ENCODE results near the gene CCDC192. TPM values are rescaled to one million over a fixed set of nuclear protein-coding genes. Genes with fewer than 3 reads are reported as not detected.

The CCDC192 gene
- total RNA-seq, 1 donor from 2014 or later = not detected

DNA sequence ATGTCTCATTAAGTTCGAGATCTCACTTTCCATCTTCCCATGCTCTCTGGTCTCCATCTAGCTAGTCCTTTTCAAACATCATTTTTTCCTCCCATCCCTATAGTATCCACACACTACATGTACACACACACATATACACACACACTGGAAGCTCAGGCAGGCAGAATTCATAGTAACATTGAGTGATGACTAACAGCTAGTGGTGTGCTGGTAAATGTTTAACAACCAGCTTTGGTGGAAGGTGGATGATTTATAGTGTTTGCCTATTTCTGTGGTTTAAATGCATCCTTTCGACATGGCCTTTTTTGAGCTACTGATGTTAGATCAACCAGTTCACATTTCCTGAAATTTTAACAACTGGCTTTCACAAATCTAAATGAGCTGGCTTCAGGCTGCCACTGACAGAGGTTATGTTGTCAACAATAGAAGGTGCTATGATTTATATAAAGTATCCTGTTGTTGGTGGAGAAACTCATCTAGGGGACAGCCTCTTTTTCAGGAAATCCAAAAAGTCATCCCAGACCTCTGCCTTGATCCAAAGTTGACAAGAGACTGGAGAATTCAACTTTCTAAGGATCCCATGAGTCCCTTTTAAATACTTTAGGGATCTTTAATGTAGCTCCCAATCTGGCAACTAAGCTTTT, 117.8 kb downstream of the CCDC192 start:
- no peaks in the 10 kb centered on the region for H4K20me1 ChIP-seq (ENCODE audit: low read depth)
- H3K4me1 ChIP-seq = peaks cover 5% of the 10 kb centered on the region
- DNase-seq (ENCODE audit: low spot score) = no peak
- H3F3A ChIP-seq (ENCODE audit: low read depth) = no peaks in the 10 kb centered on the region
- no peak overlapping the region for H3K27ac ChIP-seq
- H3K79me2 ChIP-seq (ENCODE audit: low read depth) = no peaks in the 10 kb centered on the region
- H2AFZ ChIP-seq (replicated peaks) = no peak overlapping the region
- peaks cover 11% of the 10 kb centered on the region for H3K4me1 Mint-ChIP-seq
- no peaks in the 10 kb centered on the region for H3K27me3 Mint-ChIP-seq (ENCODE audit: insufficient read depth, low read depth)
- no peak overlapping the region for H3K4me3 Mint-ChIP-seq
- no peak overlapping the region for H3K9ac ChIP-seq
- no peak overlapping the region for H3K4me2 ChIP-seq
- no peaks in the 10 kb centered on the region for H3K36me3 ChIP-seq
- TF ChIP-seq EZH2phosphoT487 (IDR thresholded peaks at IDR 0.05) = no peak
- TF ChIP-seq, protein P1, sequence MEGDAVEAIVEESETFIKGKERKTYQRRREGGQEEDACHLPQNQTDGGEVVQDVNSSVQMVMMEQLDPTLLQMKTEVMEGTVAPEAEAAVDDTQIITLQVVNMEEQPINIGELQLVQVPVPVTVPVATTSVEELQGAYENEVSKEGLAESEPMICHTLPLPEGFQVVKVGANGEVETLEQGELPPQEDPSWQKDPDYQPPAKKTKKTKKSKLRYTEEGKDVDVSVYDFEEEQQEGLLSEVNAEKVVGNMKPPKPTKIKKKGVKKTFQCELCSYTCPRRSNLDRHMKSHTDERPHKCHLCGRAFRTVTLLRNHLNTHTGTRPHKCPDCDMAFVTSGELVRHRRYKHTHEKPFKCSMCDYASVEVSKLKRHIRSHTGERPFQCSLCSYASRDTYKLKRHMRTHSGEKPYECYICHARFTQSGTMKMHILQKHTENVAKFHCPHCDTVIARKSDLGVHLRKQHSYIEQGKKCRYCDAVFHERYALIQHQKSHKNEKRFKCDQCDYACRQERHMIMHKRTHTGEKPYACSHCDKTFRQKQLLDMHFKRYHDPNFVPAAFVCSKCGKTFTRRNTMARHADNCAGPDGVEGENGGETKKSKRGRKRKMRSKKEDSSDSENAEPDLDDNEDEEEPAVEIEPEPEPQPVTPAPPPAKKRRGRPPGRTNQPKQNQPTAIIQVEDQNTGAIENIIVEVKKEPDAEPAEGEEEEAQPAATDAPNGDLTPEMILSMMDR (IDR thresholded peaks at IDR 0.05) = no peak
- TF ChIP-seq EZH2 (IDR thresholded peaks at IDR 0.05) = no peak
- H3K9me3 ChIP-seq (ENCODE audit: low read depth) = no peaks in the 10 kb centered on the region
- H3K27ac Mint-ChIP-seq = no peak overlapping the region
- no peaks in the 10 kb centered on the region for H3K36me3 Mint-ChIP-seq
- no peak overlapping the region for H3K4me3 ChIP-seq
- H3K9me3 Mint-ChIP-seq = peaks cover 11% of the 10 kb centered on the region
- no peaks in the 10 kb centered on the region for H3K27me3 ChIP-seq

DNA sequence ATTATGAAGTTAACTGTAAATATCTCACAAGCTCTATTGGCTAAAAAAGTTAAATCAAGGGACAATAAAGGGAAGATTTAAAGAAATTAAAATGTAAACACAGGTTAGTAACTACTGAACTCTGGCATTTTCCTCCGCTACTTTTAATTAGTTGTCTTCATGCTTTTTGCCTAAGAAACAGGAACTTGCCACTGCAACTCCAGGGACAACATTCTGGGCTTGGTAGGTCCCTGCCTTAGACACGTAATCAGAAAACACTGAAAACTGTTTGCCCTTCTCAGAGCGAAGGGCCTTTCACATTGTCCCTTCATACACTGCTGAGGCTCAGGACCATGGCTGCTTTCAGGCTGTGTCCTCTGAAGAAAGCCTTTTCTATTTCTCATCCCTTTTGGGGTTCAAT, 118.7 kb downstream of the CCDC192 start:
- Histone ChIP-seq H3K36me3 (no peaks in the 10 kb centered on the region), H3K27me3 (no peaks in the 10 kb centered on the region), H3F3A (ENCODE audit: low read depth) (no peaks in the 10 kb centered on the region), H3K79me2 (ENCODE audit: low read depth) (no peaks in the 10 kb centered on the region), H3K4me1 (peaks cover 5% of the 10 kb centered on the region), H3K9ac (no peak overlapping the region), H3K27ac (no peak overlapping the region), H3K9me3 (ENCODE audit: low read depth) (no peaks in the 10 kb centered on the region), H2AFZ (replicated peaks) (no peak overlapping the region), H3K4me2 (no peak overlapping the region), H3K4me3 (no peak overlapping the region), H4K20me1 (ENCODE audit: low read depth) (no peaks in the 10 kb centered on the region)
- peaks cover 11% of the 10 kb centered on the region for H3K9me3 Mint-ChIP-seq
- no peaks in the 10 kb centered on the region for H3K36me3 Mint-ChIP-seq
- no peak for DNase-seq (ENCODE audit: low spot score)
- no peak for TF ChIP-seq EZH2 (IDR thresholded peaks at IDR 0.05)
- TF ChIP-seq EZH2phosphoT487 (IDR thresholded peaks at IDR 0.05) = no peak
- TF ChIP-seq, protein P1 (IDR thresholded peaks at IDR 0.05) = no peak
- peaks cover 10% of the 10 kb centered on the region for H3K4me1 Mint-ChIP-seq
- H3K27me3 Mint-ChIP-seq (ENCODE audit: insufficient read depth, low read depth) = no peaks in the 10 kb centered on the region
- H3K27ac Mint-ChIP-seq = no peak overlapping the region
- H3K4me3 Mint-ChIP-seq = no peak overlapping the region

DNA sequence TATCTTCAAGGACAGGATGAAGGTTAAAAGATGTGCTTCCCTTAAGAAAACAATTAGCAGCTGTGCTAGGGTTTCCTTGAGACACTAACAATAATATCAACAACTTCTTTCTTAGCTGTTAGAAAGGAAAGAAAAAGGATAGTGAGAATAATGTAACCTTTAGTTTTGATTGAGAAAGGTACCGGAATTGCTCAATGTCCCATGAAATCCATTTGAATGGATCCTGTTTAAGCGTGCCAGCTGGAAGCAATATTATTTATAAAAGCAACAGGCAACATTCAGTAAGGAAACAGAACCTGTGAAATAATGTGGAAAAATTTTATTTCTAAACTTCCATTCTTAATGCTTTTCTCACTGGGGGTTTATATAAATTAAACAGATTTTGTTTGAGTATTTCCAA, 120.9 kb downstream of the CCDC192 start:
- Mint-ChIP-seq H3K36me3 (no peaks in the 10 kb centered on the region), H3K27me3 (ENCODE audit: insufficient read depth, low read depth) (no peaks in the 10 kb centered on the region), H3K4me3 (no peak overlapping the region), H3K27ac (no peak overlapping the region), H3K9me3 (no peaks in the 10 kb centered on the region), H3K4me1 (peaks cover 6% of the 10 kb centered on the region)
- H3K9ac ChIP-seq = no peak overlapping the region
- H3F3A ChIP-seq (ENCODE audit: low read depth) = no peaks in the 10 kb centered on the region
- no peak overlapping the region for H2AFZ ChIP-seq (replicated peaks)
- TF ChIP-seq EZH2 (IDR thresholded peaks at IDR 0.05) (no peak), EZH2phosphoT487 (IDR thresholded peaks at IDR 0.05) (no peak)
- TF ChIP-seq, protein P1 (IDR thresholded peaks at IDR 0.05) = no peak
- peaks cover 5% of the 10 kb centered on the region for H3K4me1 ChIP-seq
- DNase-seq (ENCODE audit: low spot score) = no peak
- H3K4me3 ChIP-seq = no peak overlapping the region
- no peak overlapping the region for H3K27ac ChIP-seq
- no peaks in the 10 kb centered on the region for H4K20me1 ChIP-seq (ENCODE audit: low read depth)
- no peaks in the 10 kb centered on the region for H3K9me3 ChIP-seq (ENCODE audit: low read depth)
- no peaks in the 10 kb centered on the region for H3K79me2 ChIP-seq (ENCODE audit: low read depth)
- H3K4me2 ChIP-seq = no peak overlapping the region
- H3K36me3 ChIP-seq = no peaks in the 10 kb centered on the region
- no peaks in the 10 kb centered on the region for H3K27me3 ChIP-seq
